PC-9 (cell line): ENCODE data around the gene MCF2L. TPM values are rescaled to one million over a fixed set of nuclear protein-coding genes. Genes with fewer than 3 reads are reported as not detected.

ENCODE experiments used
- BruUV-seq: library from RNA; stranded (reverse); fragments of 400-500 nt; replicated peaks from 2 replicates; lab custom pipeline; 2021; lab: Mats Ljungman, UMichigan
- CTCF ChIA-PET: fragments of 300-600 bp; sonication (Branson Sonifier 250); formaldehyde crosslinking; loops from one replicate; lab custom pipeline; 2022; ENCODE audit warnings: antibody characterized with exemption; lab: Charles Lee
- POLR2A ChIA-PET: fragments of 300-600 bp; sonication (Branson Sonifier 250); formaldehyde crosslinking; loops from one replicate; lab custom pipeline; 2022; ENCODE audit warnings: antibody characterized with exemption; ENCODE audit not compliant: unreplicated experiment; lab: Charles Lee
- DNase-seq, 2 experiments: peaks; one replicate each; pipeline versions ENCODE4 v3.0.0 to v3.0.0-alpha.2; 2015 to 2022; ENCODE audit warnings: mixed read lengths in 1 of 2
- H2AFZ ChIP-seq: fragments of 200-600 bp; sonication (generic); 2 replicates; pipeline ENCODE4 v1.8.1; 2017; ENCODE audit warnings: antibody characterized with exemption
- H3F3A ChIP-seq: fragments of 200-600 bp; sonication (generic); 2 replicates; pipeline ENCODE4 v1.8.1; 2017; ENCODE audit warnings: antibody characterized with exemption, mild to moderate bottlenecking, low read depth; ENCODE audit not compliant: insufficient read depth
- H3K27ac ChIP-seq: fragments of 200-600 bp; sonication (generic); 2 replicates; pipeline ENCODE4 v1.6.1; 2016; ENCODE audit warnings: mixed run types
- H3K27me3 ChIP-seq: fragments of 200-600 bp; sonication (generic); 2 replicates; pipeline ENCODE4 v1.6.1; 2016; ENCODE audit warnings: low read depth, mixed run types; ENCODE audit not compliant: insufficient read depth
- H3K36me3 ChIP-seq: fragments of 200-600 bp; sonication (generic); 2 replicates; pipeline ENCODE4 v1.6.1; 2016; ENCODE audit warnings: low read depth, mixed run types
- H3K4me1 ChIP-seq: fragments of 200-600 bp; sonication (generic); replicated peaks from 2 replicates; pipeline ENCODE4 v1.6.1; 2016; ENCODE audit warnings: mixed run types; ENCODE audit not compliant: insufficient read depth
- H3K4me2 ChIP-seq: fragments of 200-600 bp; sonication (generic); 2 replicates; pipeline ENCODE4 v1.6.1; 2017; ENCODE audit warnings: mixed run types
- H3K4me3 ChIP-seq: fragments of 200-600 bp; sonication (generic); 2 replicates; pipeline ENCODE4 v1.6.1; 2016; ENCODE audit warnings: mixed run types
- H3K79me2 ChIP-seq: fragments of 200-600 bp; sonication (generic); 2 replicates; pipeline ENCODE4 v1.6.1; 2017; ENCODE audit warnings: low read depth, mixed run types
- H3K9me2 ChIP-seq: fragments of 200-600 bp; sonication (generic); 2 replicates; pipeline ENCODE4 v1.8.1; 2017; ENCODE audit warnings: mild to moderate bottlenecking; ENCODE audit not compliant: insufficient read depth
- H3K9me3 ChIP-seq: fragments of 200-600 bp; sonication (generic); 2 replicates; pipeline ENCODE4 v1.8.1; 2016; ENCODE audit warnings: low read depth; ENCODE audit not compliant: insufficient read depth
- H4K20me1 ChIP-seq: fragments of 200-600 bp; sonication (generic); 2 replicates; pipeline ENCODE4 v1.8.1; 2017; ENCODE audit not compliant: insufficient read depth
- CTCF ChIP-seq: fragments of 200-600 bp; sonication (generic); conservative IDR thresholded peaks from 2 replicates; pipeline ENCODE4 v1.6.1; 2017; ENCODE audit warnings: mixed run types, antibody characterized with exemption, mild to moderate bottlenecking, moderate library complexity
- EZH2 ChIP-seq: fragments of 200-600 bp; sonication (generic); IDR thresholded peaks from 2 replicates; pipeline ENCODE4 v1.8.0; 2017; ENCODE audit warnings: antibody characterized with exemption, low read depth
- intact Hi-C: fragments of 100-400 bp; cut with micrococcal nuclease; formaldehyde crosslinking; loops from one replicate; pipeline ENCODE4 v1.10.0; 2022; ENCODE audit not compliant: unreplicated experiment
- total RNA-seq: library from RNA; stranded (reverse); gene quantifications from 2 replicates; pipeline ENCODE4 v1.2.3, GENCODE V29; 2021

The MCF2L gene
- total RNA-seq, 1 experiment from 2014 or later, result 28.2 TPM

GRCh38 chr13:112983428-112984196 lies 14.6 kb downstream of the MCF2L start:
- no peaks in the 10 kb centered on the region for H3K9me2 ChIP-seq
- H3K4me1 ChIP-seq, result no peaks in the 10 kb centered on the region
- H4K20me1 ChIP-seq, result no peaks in the 10 kb centered on the region
- H3K27me3 ChIP-seq, result no peaks in the 10 kb centered on the region
- H3K4me3 ChIP-seq, result no peak overlapping the region
- H3F3A ChIP-seq, result no peaks in the 10 kb centered on the region
- no TSS peak for BruUV-seq
- no peak overlapping the region for H3K27ac ChIP-seq
- no peaks in the 10 kb centered on the region for H3K9me3 ChIP-seq
- peak in 1 of 2 experiments; percentile 33 for DNase-seq
- POLR2A ChIA-PET, result no interaction called here
- H3K4me2 ChIP-seq, result no peak overlapping the region
- TF ChIP-seq CTCF (no peak), EZH2 (no peak)
- intact Hi-C loops, result no loop called here
- no peaks in the 10 kb centered on the region for H3K36me3 ChIP-seq
- H3K79me2 ChIP-seq, result no peaks in the 10 kb centered on the region
- CTCF ChIA-PET, result no interaction called here
- H2AFZ ChIP-seq, result no peak overlapping the region

GRCh38 chr13:112984501-112984900 lies 15.5 kb downstream of the MCF2L start:
- H3K27me3 ChIP-seq, result no peaks in the 10 kb centered on the region
- no peaks in the 10 kb centered on the region for H3K36me3 ChIP-seq
- CTCF ChIA-PET, result no interaction called here
- no TSS peak for BruUV-seq
- H3K79me2 ChIP-seq, result no peaks in the 10 kb centered on the region
- no peak for DNase-seq
- intact Hi-C loops, result no loop called here
- no peaks in the 10 kb centered on the region for H3K4me1 ChIP-seq
- no peaks in the 10 kb centered on the region for H3K9me3 ChIP-seq
- no peak overlapping the region for H3K27ac ChIP-seq
- no peaks in the 10 kb centered on the region for H4K20me1 ChIP-seq
- H3K4me3 ChIP-seq, result no peak overlapping the region
- H3K4me2 ChIP-seq, result no peak overlapping the region
- H3F3A ChIP-seq, result no peaks in the 10 kb centered on the region
- POLR2A ChIA-PET, result no interaction called here
- H2AFZ ChIP-seq, result no peak overlapping the region
- H3K9me2 ChIP-seq, result no peaks in the 10 kb centered on the region
- TF ChIP-seq EZH2 (no peak), CTCF (no peak)

GRCh38 chr13:112984954-112985802 lies 16.2 kb downstream of the MCF2L start:
- H3F3A ChIP-seq, result peaks cover 4% of the 10 kb centered on the region; the same call in 1 of the 2 replicates
- intact Hi-C loops, result no loop called here
- ChIA-PET POLR2A (interaction anchor here (0.6 kb wide), 1 partner anchor 12 kb away, joined by 4 read pairs; no protein-coding TSS in a partner anchor), CTCF (interaction anchor here (0.6 kb wide), 1 partner anchor 422 kb away, joined by 3 read pairs; no protein-coding TSS in a partner anchor)
- no peak overlapping the region for H2AFZ ChIP-seq
- H3K9me2 ChIP-seq, result no peaks in the 10 kb centered on the region
- H3K9me3 ChIP-seq, result no peaks in the 10 kb centered on the region
- H3K27me3 ChIP-seq, result no peaks in the 10 kb centered on the region
- TF ChIP-seq EZH2 (no peak), CTCF (no peak)
- H3K36me3 ChIP-seq, result no peaks in the 10 kb centered on the region
- 0 out of 2 replicates have a peak, but pooled peaks cover under 1% of the 10 kb centered on the region for H3K4me1 ChIP-seq
- no peaks in the 10 kb centered on the region for H4K20me1 ChIP-seq
- no TSS peak for BruUV-seq
- no peak overlapping the region for H3K4me3 ChIP-seq
- H3K79me2 ChIP-seq, result no peaks in the 10 kb centered on the region
- H3K27ac ChIP-seq, result no peak overlapping the region
- no peak overlapping the region for H3K4me2 ChIP-seq
- no peak for DNase-seq
